GM12878 (cell line): ENCODE measurements around the gene PDZD2. TPM values are rescaled to one million over a fixed set of nuclear protein-coding genes. Genes with fewer than 3 reads are reported as not detected.

Experiments
- ATAC-seq: fragments of 200-7000 bp; cut with Tn5 transposase; 3 replicates; pipeline ENCODE4 v1.9.1; 2020; ENCODE audit warnings: mild to moderate bottlenecking, moderate library complexity
- BruUV-seq: library from RNA; stranded (reverse); fragments of 400-500 nt; replicated peaks from 2 replicates; lab custom pipeline; 2021; lab: Mats Ljungman, UMichigan
- CTCF ChIA-PET: fragments of 300-600 bp; sonication (Branson Sonifier 250); formaldehyde crosslinking; extraction: SDS; loops from one replicate; lab custom pipeline; 2021; ENCODE audit warnings: inconsistent platforms; lab: Yijun Ruan, JAX
- POLR2A ChIA-PET: fragments of 350-600 bp; formaldehyde crosslinking; extraction: SDS; loops from one replicate; lab custom pipeline; 2021; ENCODE audit warnings: inconsistent platforms; lab: Charles Lee
- RAD21 ChIA-PET: fragments of 300-600 bp; sonication (Branson Sonifier 250); formaldehyde crosslinking; loops from one replicate; lab custom pipeline; 2023; ENCODE audit warnings: antibody characterized with exemption; ENCODE audit not compliant: unreplicated experiment; lab: Charles Lee
- SMC1A ChIA-PET: fragments of 300-600 bp; sonication (Branson Sonifier 250); formaldehyde crosslinking; loops from one replicate; lab custom pipeline; 2023; ENCODE audit not compliant: unreplicated experiment, uncharacterized antibody; lab: Charles Lee
- DNase-seq: peaks from one replicate; pipeline ENCODE4 v3.0.0-alpha.2; 2011; ENCODE audit warnings: low read depth, low spot score
- FAIRE-seq: peaks from 3 replicates; lab custom pipeline; 2011; peaks lifted over from hg19 to GRCh38; lab: Jason Lieb, UNC
- H2AFZ ChIP-seq: 2 replicates; pipeline ENCODE4 v1.6.0; 2011; ENCODE audit warnings: low read depth, low read length, control low read depth; ENCODE audit not compliant: control insufficient read depth
- H3K27ac ChIP-seq: 2 replicates; pipeline ENCODE4 v1.5.1; 2011; ENCODE audit warnings: control low read depth; ENCODE audit not compliant: control insufficient read depth, insufficient read depth
- H3K27me3 ChIP-seq, 2 experiments: replicated peaks in 1 of 2; 2 replicates each; pipeline versions ENCODE4 v1.6.0 to v1.6.1; 2011; ENCODE audit warnings: low read length in 1 of 2; ENCODE audit not compliant: control insufficient read depth in 2 of 2, insufficient read depth in 2 of 2
- H3K36me3 ChIP-seq, 2 experiments: 2 replicates each; pipeline ENCODE4 v1.5.1; 2011; ENCODE audit warnings: low read length in 1 of 2; ENCODE audit not compliant: control insufficient read depth in 2 of 2, insufficient read depth in 2 of 2
- H3K4me1 ChIP-seq: 2 replicates; pipeline ENCODE4 v1.6.1; 2011; ENCODE audit warnings: mild to moderate bottlenecking, low read length, moderate library complexity, mixed read lengths; ENCODE audit not compliant: control insufficient read depth, insufficient read depth
- H3K4me2 ChIP-seq: 2 replicates; pipeline ENCODE4 v1.6.0; 2011; ENCODE audit warnings: control low read depth; ENCODE audit not compliant: control insufficient read depth, insufficient read depth
- H3K4me3 ChIP-seq: fragments of 200-600 bp; sonication (generic); 2 replicates; pipeline ENCODE4 v1.5.1; 2016
- H3K79me2 ChIP-seq: 2 replicates; pipeline ENCODE4 v1.6.0; 2011; ENCODE audit warnings: low read length; ENCODE audit not compliant: control insufficient read depth, insufficient read depth
- H3K9ac ChIP-seq: 2 replicates; pipeline ENCODE4 v1.8.0; 2011; ENCODE audit warnings: low read length, control low read depth, mixed read lengths; ENCODE audit not compliant: control insufficient read depth, insufficient read depth
- H3K9me3 ChIP-seq: replicated peaks from 3 replicates; pipeline ENCODE4 v1.5.1; 2011; ENCODE audit warnings: mild to moderate bottlenecking, low read length; ENCODE audit not compliant: control insufficient read depth, insufficient read depth
- H4K20me1 ChIP-seq: 2 replicates; pipeline ENCODE4 v1.6.0; 2011; ENCODE audit not compliant: control insufficient read depth, insufficient read depth
- ATF3 ChIP-seq: IDR thresholded peaks from 2 replicates; pipeline ENCODE4 v1.6.1; 2011; ENCODE audit warnings: low read depth, mild to moderate bottlenecking, low read length, moderate library complexity, borderline replicate concordance; ENCODE audit errors: extremely low read depth
- BCL11A ChIP-seq: IDR thresholded peaks from 2 replicates; pipeline ENCODE4 v1.6.1; 2011; ENCODE audit warnings: low read depth, low read length
- RELA ChIP-seq: fragments of 450-650 bp; IDR thresholded peaks from 2 replicates; pipeline ENCODE4 v1.8.0; 2014; ENCODE audit warnings: borderline replicate concordance; ENCODE audit not compliant: partially characterized antibody
- RELB ChIP-seq: fragments of 450-650 bp; IDR thresholded peaks from 2 replicates; pipeline ENCODE4 v1.6.1; 2017; ENCODE audit warnings: low read depth, mild to moderate bottlenecking, moderate library complexity
- SREBF2 ChIP-seq: IDR thresholded peaks from 2 replicates; pipeline ENCODE4 v1.6.1; 2012; ENCODE audit warnings: mild to moderate bottlenecking, low read length
- WGBS: methylation state at CpG from one replicate; pipeline ENCODE4 v1.1.6; 2016; ENCODE audit warnings: low lambda C conversion rate; ENCODE audit not compliant: insufficient replicate concordance, insufficient coverage; ENCODE audit errors: missing lambda C conversion rate; 5-methylcytosine and 5-hydroxymethylcytosine counted together
- in situ Hi-C: fragments of 300-500 bp; cut with MboI; formaldehyde crosslinking; loops from 9 replicates; pipeline ENCODE4 v1.14.3; 2018; ENCODE audit warnings: mixed read lengths
- intact Hi-C: fragments of 100-400 bp; cut with micrococcal nuclease; formaldehyde crosslinking; loops from one replicate; pipeline ENCODE4 v1.14.2; 2022; ENCODE audit not compliant: unreplicated experiment
- polyA plus RNA-seq, 11 experiments: library from polyadenylated mRNA; depleted of rRNA in 4 of 11; unstranded in 6 of 11; stranded (reverse) in 5 of 11; fragments of >200 nt; fragmentation: Nextera tagmentation in 4 of 11; fragmentation: Illumina TruSeq in 1 of 11; extraction: Ambion mirVana in 4 of 11; extraction: Trizol in 1 of 11; gene quantifications; 1 replicate in 1 of 11; 2 replicates in 10 of 11; pipeline versions ENCODE4 v1.2.1 to v1.2.3, GENCODE V29; 2011 to 2016; ENCODE audit warnings: inconsistent platforms in 2 of 11, missing spikeins in 2 of 11, low read depth in 1 of 11
- total RNA-seq, 4 experiments: library from RNA; depleted of rRNA in 3 of 4; stranded (reverse); fragments of >200 nt in 3 of 4; fragmentation: Illumina TruSeq in 1 of 4; extraction: Trizol in 1 of 4; gene quantifications; 2 replicates each; pipeline versions ENCODE4 v1.2.1 to v1.2.3, GENCODE V29; 2013 to 2021

PDZD2 gene
- total and polyA plus RNA-seq, 10 of the 15 experiments (the other 5 are each of a cell fraction or from before 2014, with no cell fraction given) = 0.01 to 0.58 (median 0.29) TPM; not detected in 3

DNA sequence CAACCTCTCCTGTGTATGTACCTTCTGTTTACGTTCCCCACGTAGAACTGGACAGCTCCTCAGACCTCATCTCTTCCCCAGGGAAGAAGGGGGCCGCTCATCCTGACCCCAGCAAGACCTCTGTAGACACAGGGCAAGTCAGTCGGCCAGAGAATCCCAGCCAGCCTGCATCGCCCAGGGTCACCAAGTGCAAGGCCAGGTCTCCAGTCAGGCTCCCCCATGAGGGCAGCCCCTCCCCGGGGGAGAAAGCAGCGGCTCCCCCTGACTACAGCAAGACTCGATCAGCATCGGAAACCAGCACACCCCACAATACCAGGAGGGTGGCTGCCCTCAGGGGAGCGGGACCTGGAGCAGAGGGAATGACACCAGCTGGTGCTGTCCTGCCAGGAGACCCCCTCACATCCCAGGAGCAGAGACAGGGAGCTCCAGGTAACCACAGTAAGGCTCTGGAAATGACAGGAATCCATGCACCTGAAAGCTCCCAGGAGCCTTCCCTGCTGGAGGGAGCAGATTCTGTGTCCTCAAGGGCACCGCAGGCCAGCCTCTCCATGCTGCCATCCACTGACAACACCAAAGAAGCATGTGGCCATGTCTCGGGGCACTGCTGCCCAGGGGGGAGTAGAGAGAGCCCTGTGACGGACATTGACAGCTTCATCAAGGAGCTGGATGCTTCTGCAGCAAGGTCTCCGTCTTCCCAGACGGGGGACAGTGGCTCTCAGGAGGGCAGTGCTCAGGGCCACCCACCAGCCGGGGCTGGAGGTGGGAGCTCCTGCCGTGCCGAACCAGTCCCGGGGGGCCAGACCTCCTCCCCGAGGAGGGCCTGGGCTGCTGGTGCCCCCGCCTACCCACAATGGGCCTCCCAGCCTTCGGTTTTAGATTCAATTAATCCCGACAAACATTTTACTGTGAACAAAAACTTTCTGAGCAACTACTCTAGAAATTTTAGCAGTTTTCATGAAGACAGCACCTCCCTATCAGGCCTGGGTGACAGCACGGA is 448.5 kb downstream of the PDZD2 start (continued):
- TF ChIP-seq SREBF2 = no peak

DNA sequence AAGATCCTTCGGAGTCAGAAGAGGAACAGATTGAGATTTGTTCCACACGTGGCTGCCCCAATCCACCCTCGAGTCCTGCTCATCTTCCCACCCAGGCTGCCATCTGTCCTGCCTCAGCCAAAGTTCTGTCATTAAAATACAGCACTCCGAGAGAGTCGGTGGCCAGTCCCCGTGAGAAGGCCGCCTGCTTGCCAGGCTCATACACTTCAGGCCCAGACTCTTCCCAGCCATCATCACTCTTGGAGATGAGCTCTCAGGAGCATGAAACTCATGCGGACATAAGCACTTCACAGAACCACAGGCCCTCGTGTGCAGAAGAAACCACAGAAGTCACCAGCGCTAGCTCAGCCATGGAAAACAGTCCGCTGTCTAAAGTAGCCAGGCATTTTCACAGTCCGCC is 449.3 kb downstream of the PDZD2 start:
- ChIA-PET RAD21 (no interaction called here), SMC1A (no interaction called here), CTCF (no interaction called here), POLR2A (no interaction called here)
- ATAC-seq (no peak), FAIRE-seq (no peak), DNase-seq (no peak)
- Histone ChIP-seq H4K20me1 (no peaks in the 10 kb centered on the region), H3K9me3 (no peaks in the 10 kb centered on the region), H2AFZ (no peak overlapping the region), H3K4me3 (no peak overlapping the region), H3K36me3 (no peaks in the 10 kb centered on the region), H3K27ac (no peak overlapping the region), H3K27me3 (no peaks in the 10 kb centered on the region), H3K9ac (no peak overlapping the region), H3K4me2 (no peak overlapping the region), H3K4me1 (no peaks in the 10 kb centered on the region), H3K79me2 (no peaks in the 10 kb centered on the region)
- BruUV-seq = no TSS peak
- TF ChIP-seq BCL11A = no peak
- no peak for TF ChIP-seq RELB
- no peak for TF ChIP-seq ATF3
- no peak for TF ChIP-seq RELA
- in situ Hi-C loops = no loop called here
- intact Hi-C loops = no loop called here
- 79% methylated on average over 12 of the region's 12 CpGs for WGBS
